ENCODE measurements around the gene PDZD4. TPM values are rescaled to one million over a fixed set of nuclear protein-coding genes. Genes with fewer than 3 reads are reported as not detected.

The PDZD4 gene
- polyA plus RNA-seq, 1 of the 3 experiments (the other 2 are of a cell fraction): 1.9 TPM

DNA sequence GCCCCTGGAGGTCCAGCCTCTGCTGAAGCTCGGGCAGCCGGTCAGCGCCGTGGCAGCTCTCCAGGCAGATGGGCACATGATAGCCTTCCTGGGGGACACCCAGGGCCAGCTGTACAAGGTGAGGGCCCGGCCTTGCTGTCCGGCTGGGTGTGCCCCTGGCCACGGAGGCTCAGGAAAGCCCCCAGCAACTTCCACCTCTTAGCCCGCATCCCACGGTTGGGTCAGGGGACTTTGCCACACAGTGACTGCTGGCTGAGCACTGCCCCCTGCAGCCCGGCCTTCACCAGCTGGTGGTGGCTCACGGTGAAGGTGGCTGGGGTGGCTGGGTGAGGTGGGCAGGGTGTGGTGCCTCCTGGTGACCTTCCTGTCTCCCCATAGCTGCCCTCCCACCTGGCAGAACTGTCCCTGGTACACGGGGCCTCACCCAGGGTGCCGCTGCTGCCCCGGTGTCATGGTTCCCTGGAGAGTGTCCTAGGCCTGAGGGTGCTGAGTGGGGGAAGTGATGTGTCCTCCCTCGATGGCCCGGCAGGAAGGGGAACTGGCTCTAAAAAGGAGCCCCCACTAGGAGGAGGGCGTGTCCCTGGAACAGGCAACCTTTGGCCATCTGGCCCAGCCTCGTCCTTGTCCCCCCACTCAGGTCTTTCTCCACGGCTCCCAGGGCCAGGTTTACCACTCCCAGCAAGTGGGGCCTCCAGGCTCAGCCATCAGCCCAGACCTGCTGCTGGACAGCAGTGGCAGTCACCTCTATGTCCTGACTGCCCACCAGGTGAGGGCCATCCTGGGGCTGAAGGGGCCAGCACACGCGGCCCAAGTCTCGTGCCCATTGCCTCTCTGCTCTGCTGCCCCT is 61.8 kb downstream of the PDZD4 start:
- Histone ChIP-seq H3K27me3 (ENCODE audit: insufficient read depth) (no peaks in the 10 kb centered on the region), H3K4me3 (ENCODE audit: low read depth in 2 of 2, low read length in 1 of 2) (no peak overlapping the region), H3K4me1 (ENCODE audit: control insufficient read depth in 1 of 2, insufficient read depth in 2 of 2, low read depth in 1 of 2, low read length in 1 of 2) (peaks cover 2 to 27% of the 10 kb centered on the region in 2 experiments; a peak in 1 of 4 replicates), H2AFZ (ENCODE audit: low read depth) (no peak overlapping the region), H3K9ac (no peak overlapping the region), H4K20me1 (ENCODE audit: insufficient read depth) (peaks cover 8% of the 10 kb centered on the region; the same call in 1 of the 2 replicates), H3K4me2 (no peak overlapping the region), H3K9me2 (no peaks in the 10 kb centered on the region), H3K9me3 (no peaks in the 10 kb centered on the region), H3K27ac (ENCODE audit: low read depth in 2 of 2, low read length in 1 of 2) (no peak overlapping the region), H3K36me3 (replicated peaks in 1 of 2; ENCODE audit: control insufficient read depth in 1 of 2, insufficient read depth in 2 of 2, low read length in 1 of 2) (peaks cover 0 to 4% of the 10 kb centered on the region in 2 experiments), H3K79me2 (ENCODE audit: insufficient read depth) (peaks cover 6% of the 10 kb centered on the region; the same call in 1 of the 2 replicates), H3F3A (replicated peaks; ENCODE audit: insufficient read depth) (no peaks in the 10 kb centered on the region)
- POLR2A ChIA-PET: no interaction called here
- peak; percentile 44 for DNase-seq
- TF ChIP-seq, protein P1, sequence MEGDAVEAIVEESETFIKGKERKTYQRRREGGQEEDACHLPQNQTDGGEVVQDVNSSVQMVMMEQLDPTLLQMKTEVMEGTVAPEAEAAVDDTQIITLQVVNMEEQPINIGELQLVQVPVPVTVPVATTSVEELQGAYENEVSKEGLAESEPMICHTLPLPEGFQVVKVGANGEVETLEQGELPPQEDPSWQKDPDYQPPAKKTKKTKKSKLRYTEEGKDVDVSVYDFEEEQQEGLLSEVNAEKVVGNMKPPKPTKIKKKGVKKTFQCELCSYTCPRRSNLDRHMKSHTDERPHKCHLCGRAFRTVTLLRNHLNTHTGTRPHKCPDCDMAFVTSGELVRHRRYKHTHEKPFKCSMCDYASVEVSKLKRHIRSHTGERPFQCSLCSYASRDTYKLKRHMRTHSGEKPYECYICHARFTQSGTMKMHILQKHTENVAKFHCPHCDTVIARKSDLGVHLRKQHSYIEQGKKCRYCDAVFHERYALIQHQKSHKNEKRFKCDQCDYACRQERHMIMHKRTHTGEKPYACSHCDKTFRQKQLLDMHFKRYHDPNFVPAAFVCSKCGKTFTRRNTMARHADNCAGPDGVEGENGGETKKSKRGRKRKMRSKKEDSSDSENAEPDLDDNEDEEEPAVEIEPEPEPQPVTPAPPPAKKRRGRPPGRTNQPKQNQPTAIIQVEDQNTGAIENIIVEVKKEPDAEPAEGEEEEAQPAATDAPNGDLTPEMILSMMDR (IDR thresholded peaks at IDR 0.05): peak; percentile 20; the same call in 1 of the 2 replicates
- TF ChIP-seq, protein P2, sequence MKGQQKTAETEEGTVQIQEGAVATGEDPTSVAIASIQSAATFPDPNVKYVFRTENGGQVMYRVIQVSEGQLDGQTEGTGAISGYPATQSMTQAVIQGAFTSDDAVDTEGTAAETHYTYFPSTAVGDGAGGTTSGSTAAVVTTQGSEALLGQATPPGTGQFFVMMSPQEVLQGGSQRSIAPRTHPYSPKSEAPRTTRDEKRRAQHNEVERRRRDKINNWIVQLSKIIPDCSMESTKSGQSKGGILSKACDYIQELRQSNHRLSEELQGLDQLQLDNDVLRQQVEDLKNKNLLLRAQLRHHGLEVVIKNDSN (IDR thresholded peaks at IDR 0.05; ENCODE audit: borderline replicate concordance, low read depth): no peak
- WGBS (ENCODE audit: low lambda C conversion rate): 58% methylated on average over 12 of the region's 22 CpGs
- CTCF ChIA-PET: interaction anchor here (0.7 to 10.2 kb wide), 3 partner anchors 10 to 180 kb away, joined by 4 to 134 read pairs (median 8); partner anchors contain the start of gene RENBP

DNA sequence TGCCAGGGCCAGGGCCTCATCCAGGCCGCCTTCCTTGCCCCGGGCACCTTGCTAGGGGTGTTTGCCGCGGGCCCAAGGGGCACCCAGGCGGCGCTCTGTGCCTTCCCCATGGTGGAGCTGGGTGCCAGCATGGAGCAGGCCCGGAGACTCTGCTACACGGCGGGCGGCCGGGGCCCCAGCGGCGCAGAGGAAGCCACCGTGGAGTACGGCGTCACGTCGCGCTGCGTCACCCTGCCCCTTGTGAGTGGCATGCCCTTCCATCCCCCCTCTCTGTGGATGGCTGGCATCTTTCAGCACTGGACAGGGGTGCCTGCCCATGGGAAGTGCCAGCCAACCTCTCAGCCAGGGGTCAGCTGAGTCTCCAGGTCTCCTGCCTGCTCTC is 62.7 kb downstream of the PDZD4 start:
- no CpG with 5 or more reads among the region's 20 CpGs for WGBS (ENCODE audit: low lambda C conversion rate)
- H3F3A ChIP-seq (replicated peaks; ENCODE audit: insufficient read depth): no peaks in the 10 kb centered on the region
- ChIA-PET POLR2A (no interaction called here), CTCF (interaction anchor here (2.1 to 10.2 kb wide), 2 partner anchors 10 to 181 kb away, joined by 8 to 134 read pairs; partner anchors contain the start of gene RENBP)
- peak; percentile 27 for DNase-seq
- H3K27me3 ChIP-seq (ENCODE audit: insufficient read depth): no peaks in the 10 kb centered on the region
- H3K79me2 ChIP-seq (ENCODE audit: insufficient read depth): peaks cover 6% of the 10 kb centered on the region; the same call in 1 of the 2 replicates
- H3K36me3 ChIP-seq (replicated peaks in 1 of 2; ENCODE audit: control insufficient read depth in 1 of 2, insufficient read depth in 2 of 2, low read length in 1 of 2): peaks cover 0 to 4% of the 10 kb centered on the region in 2 experiments
- peaks cover 2 to 27% of the 10 kb centered on the region in 2 experiments; a peak in 1 of 4 replicates for H3K4me1 ChIP-seq (ENCODE audit: control insufficient read depth in 1 of 2, insufficient read depth in 2 of 2, low read depth in 1 of 2, low read length in 1 of 2)
- H2AFZ ChIP-seq (ENCODE audit: low read depth): no peak overlapping the region
- H3K9me2 ChIP-seq: no peaks in the 10 kb centered on the region
- no peak overlapping the region for H3K4me3 ChIP-seq (ENCODE audit: low read depth in 2 of 2, low read length in 1 of 2)
- no peak overlapping the region for H3K4me2 ChIP-seq
- no peak for TF ChIP-seq RAD21 (IDR thresholded peaks at IDR 0.05; ENCODE audit: low read length)
- no peak for TF ChIP-seq NRF1 (IDR thresholded peaks at IDR 0.05; ENCODE audit: low read depth, low read length)
- TF ChIP-seq SIN3A (IDR thresholded peaks at IDR 0.05; ENCODE audit: borderline replicate concordance, low read depth, low read length): no peak
- no peak for TF ChIP-seq FOXM1 (IDR thresholded peaks at IDR 0.05; ENCODE audit: low read depth)
- peak; percentile 72; the same call in 1 of the 2 replicates for TF ChIP-seq REST (IDR thresholded peaks at IDR 0.05; ENCODE audit: low read depth, low read length)
- H3K27ac ChIP-seq (ENCODE audit: low read depth in 2 of 2, low read length in 1 of 2): no peak overlapping the region
- H3K9me3 ChIP-seq: no peaks in the 10 kb centered on the region
- H3K9ac ChIP-seq: no peak overlapping the region
- H4K20me1 ChIP-seq (ENCODE audit: insufficient read depth): peaks cover 9% of the 10 kb centered on the region; the same call in 1 of the 2 replicates
